Measurements from ENCODE around the gene RGPD3. TPM values are rescaled to one million over a fixed set of nuclear protein-coding genes. Genes with fewer than 3 reads are reported as not detected.

The RGPD3 gene
- total RNA-seq, 1 donor from 2014 or later = not detected

DNA sequence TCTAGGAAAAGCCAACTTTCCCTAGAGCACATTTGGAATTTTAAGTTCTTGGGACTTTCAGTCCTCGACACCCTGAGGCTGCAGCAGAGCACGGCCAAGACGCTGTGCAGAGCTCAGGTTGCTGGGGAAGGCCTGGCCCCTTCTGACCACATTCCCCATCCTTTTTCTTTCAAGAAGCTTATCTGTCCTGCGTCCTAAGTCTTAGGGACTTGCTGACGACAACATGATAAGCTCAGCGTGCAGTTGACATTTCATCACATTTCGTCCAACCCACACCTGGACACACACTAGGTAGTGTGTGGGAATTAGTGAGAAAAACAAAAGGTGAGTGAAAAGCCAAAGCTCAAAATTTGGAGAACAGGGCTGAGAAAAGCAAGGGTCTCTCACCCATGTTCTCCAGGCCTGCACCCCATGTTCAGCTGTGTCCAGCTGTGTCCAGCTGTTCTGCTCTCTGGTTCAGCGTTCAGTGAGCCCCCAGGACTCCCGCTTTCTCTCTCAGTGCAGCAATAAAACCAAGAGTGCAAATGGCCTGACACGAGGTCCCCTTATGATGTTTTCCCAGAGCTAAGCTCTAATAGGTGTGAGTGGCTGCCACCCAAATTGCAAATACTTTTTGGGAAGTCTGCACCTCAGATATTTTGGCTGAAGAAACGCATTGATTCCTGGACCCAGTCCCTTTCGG is 101.9 kb downstream of the RGPD3 start:
- Histone ChIP-seq H3K36me3 (no peaks in the 10 kb centered on the region), H3K27me3 (ENCODE audit: low read depth) (no peaks in the 10 kb centered on the region), H3K9me3 (replicated peaks) (no peaks in the 10 kb centered on the region), H3K27ac (replicated peaks) (no peak overlapping the region), H3K4me1 (no peaks in the 10 kb centered on the region), H3K4me3 (no peak overlapping the region)
- TF ChIP-seq, protein P1, sequence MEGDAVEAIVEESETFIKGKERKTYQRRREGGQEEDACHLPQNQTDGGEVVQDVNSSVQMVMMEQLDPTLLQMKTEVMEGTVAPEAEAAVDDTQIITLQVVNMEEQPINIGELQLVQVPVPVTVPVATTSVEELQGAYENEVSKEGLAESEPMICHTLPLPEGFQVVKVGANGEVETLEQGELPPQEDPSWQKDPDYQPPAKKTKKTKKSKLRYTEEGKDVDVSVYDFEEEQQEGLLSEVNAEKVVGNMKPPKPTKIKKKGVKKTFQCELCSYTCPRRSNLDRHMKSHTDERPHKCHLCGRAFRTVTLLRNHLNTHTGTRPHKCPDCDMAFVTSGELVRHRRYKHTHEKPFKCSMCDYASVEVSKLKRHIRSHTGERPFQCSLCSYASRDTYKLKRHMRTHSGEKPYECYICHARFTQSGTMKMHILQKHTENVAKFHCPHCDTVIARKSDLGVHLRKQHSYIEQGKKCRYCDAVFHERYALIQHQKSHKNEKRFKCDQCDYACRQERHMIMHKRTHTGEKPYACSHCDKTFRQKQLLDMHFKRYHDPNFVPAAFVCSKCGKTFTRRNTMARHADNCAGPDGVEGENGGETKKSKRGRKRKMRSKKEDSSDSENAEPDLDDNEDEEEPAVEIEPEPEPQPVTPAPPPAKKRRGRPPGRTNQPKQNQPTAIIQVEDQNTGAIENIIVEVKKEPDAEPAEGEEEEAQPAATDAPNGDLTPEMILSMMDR (IDR thresholded peaks at IDR 0.05; ENCODE audit: borderline replicate concordance) = no peak
- intact Hi-C loops (cut with micrococcal nuclease) = no loop called here
- no peak for DNase-seq

DNA sequence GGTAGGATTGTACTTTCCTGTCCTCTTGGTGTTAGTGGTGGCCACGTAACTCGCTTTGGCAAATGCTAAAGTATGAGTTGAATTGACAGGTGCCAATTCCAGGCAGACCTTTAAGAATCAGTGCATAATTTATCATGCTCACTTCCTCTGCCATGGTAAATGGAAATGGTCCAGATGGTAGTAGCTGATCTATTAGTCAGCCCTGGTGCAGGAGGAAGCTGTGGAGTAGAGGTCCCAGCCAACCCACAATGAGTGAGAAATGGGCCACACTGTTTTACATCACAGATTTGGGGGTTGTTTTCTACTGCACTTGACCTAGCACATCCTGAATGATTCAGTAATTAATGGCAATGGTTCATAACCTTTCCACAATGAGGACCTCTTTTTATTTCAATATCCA is 104.4 kb downstream of the RGPD3 start:
- Histone ChIP-seq H3K27me3 (ENCODE audit: low read depth) (no peaks in the 10 kb centered on the region), H3K36me3 (no peaks in the 10 kb centered on the region), H3K4me3 (no peak overlapping the region), H3K27ac (replicated peaks) (no peak overlapping the region), H3K9me3 (replicated peaks) (no peaks in the 10 kb centered on the region), H3K4me1 (no peaks in the 10 kb centered on the region)
- TF ChIP-seq, protein P1 (IDR thresholded peaks at IDR 0.05; ENCODE audit: borderline replicate concordance) = no peak
- DNase-seq = no peak
- intact Hi-C loops (cut with micrococcal nuclease) = no loop called here

DNA sequence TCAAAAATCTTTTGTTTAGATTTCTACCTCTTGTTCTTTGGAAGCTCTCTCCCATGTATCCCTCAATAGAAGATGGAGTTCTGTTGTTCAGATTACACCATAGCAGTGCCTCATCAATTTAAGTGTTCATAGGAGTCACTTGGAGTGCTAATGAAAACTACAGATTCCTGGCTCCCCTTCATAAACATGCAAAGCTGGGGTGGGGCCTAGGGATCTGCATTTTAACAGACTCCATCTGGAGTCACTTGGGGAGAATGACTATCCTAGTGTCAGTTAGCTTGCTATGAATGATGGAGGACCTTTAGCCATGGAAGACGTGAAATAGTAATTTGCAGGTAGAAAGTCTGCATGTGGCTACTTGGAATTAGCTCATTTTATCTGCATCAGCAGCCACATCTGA is 105.4 kb downstream of the RGPD3 start:
- no peak overlapping the region for H3K4me3 ChIP-seq
- H3K4me1 ChIP-seq = no peaks in the 10 kb centered on the region
- no peak overlapping the region for H3K27ac ChIP-seq (replicated peaks)
- H3K27me3 ChIP-seq (ENCODE audit: low read depth) = no peaks in the 10 kb centered on the region
- DNase-seq = no peak
- intact Hi-C loops (cut with micrococcal nuclease) = no loop called here
- H3K36me3 ChIP-seq = no peaks in the 10 kb centered on the region
- H3K9me3 ChIP-seq (replicated peaks) = no peaks in the 10 kb centered on the region
- TF ChIP-seq, protein P1 (IDR thresholded peaks at IDR 0.05; ENCODE audit: borderline replicate concordance) = no peak

GRCh38 chr2:106359512-106359911 is 108.7 kb downstream of the RGPD3 start:
- intact Hi-C loops (cut with micrococcal nuclease) = no loop called here

DNA sequence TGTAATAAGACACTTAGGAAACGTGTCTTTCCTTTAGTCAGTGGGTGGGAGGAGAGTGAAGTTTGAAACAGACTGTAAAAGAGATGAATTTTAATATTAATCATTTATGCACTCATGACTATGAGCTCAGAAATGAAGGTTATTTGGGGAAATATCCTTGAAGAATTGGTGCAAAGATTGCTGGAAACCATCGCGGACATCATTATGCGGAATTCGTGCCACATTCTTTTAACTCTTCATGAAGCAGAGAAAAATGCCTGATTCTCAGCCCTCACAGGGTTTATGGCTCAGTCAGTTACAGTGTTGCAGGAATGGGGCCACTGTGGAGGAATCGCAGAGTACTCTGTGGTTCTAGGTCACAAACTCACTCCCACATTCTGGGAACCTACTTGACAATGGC is 109.7 kb downstream of the RGPD3 start:
- TF ChIP-seq, protein P1 (IDR thresholded peaks at IDR 0.05; ENCODE audit: borderline replicate concordance) = no peak

More at GRCh38 chr2:106359512-106359911, 108.7 kb downstream of the RGPD3 start:
- no peak overlapping the region for H3K27ac ChIP-seq (replicated peaks)
- no peaks in the 10 kb centered on the region for H3K36me3 ChIP-seq
- H3K4me3 ChIP-seq = no peak overlapping the region
- no peak for DNase-seq
- no peaks in the 10 kb centered on the region for H3K9me3 ChIP-seq (replicated peaks)
- no peaks in the 10 kb centered on the region for H3K27me3 ChIP-seq (ENCODE audit: low read depth)
- H3K4me1 ChIP-seq = peaks cover 12% of the 10 kb centered on the region
- TF ChIP-seq, protein P1 (IDR thresholded peaks at IDR 0.05; ENCODE audit: borderline replicate concordance) = no peak

More for the DNA sequence above, 109.7 kb downstream of the RGPD3 start:
- Histone ChIP-seq H3K27ac (replicated peaks) (no peak overlapping the region), H3K4me3 (no peak overlapping the region), H3K4me1 (peaks cover 12% of the 10 kb centered on the region), H3K9me3 (replicated peaks) (no peaks in the 10 kb centered on the region), H3K27me3 (ENCODE audit: low read depth) (no peaks in the 10 kb centered on the region), H3K36me3 (no peaks in the 10 kb centered on the region)
- intact Hi-C loops (cut with micrococcal nuclease) = no loop called here
- no peak for DNase-seq
